ENCODE data around the gene CTPS1.

CTPS1 gene

DNA sequence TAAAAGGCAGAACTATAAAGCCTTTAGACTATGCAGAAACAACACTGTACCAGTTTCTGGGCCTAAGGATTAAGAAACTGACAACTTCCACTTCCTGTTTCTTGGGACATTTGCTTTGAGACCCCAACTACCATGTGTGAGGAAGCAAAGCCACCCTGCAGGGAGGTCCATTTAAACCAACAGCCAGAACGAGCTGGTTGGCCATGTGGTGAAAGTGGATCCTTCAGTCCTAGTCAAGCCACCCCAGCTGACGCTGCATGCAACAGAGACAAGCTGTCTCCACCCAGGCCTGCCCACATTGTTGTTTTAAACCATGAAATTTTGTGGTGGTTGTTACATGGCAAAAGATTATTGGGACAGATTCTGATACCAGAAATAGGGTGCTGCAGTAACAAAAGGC is 73.8 kb downstream of the CTPS1 start:
- no peak overlapping the region for H3K4me3 Mint-ChIP-seq
- ATAC-seq (replicated peaks) = no peak
- peak overlapping the region in 1 of 2 donors; percentile 38 for H3K27ac Mint-ChIP-seq
- H3K36me3 Mint-ChIP-seq (ENCODE audit: insufficient read depth) = peaks cover 10% of the 10 kb centered on the region
- DNase-seq = no peak
- no peaks in the 10 kb centered on the region for H3K27me3 Mint-ChIP-seq
- no peaks in the 10 kb centered on the region for H3K4me1 Mint-ChIP-seq (ENCODE audit: low read depth in 2 of 2)
- no peaks in the 10 kb centered on the region for H3K9me3 Mint-ChIP-seq

DNA sequence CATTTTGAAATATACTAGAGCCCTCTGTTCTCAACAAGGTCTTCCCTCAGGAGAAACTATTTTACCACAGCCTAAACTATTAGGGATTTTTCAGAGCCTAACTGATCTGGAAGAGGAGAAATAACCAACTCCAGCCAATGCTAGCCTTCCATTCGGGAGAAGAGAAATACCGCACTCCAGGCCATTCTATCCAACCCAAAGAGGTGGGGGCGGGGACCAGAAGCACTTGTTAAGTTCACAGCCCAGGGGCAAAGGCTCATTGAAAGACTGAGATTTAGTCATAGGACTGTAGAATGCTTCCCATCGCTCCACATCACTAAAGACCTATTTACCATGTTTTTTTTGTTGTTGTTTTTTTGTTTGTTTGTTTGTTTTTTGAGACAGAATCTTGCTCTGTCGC is 77.4 kb downstream of the CTPS1 start:
- ATAC-seq (replicated peaks) (no peak), DNase-seq (no peak)
- Mint-ChIP-seq H3K27ac (no peak overlapping the region), H3K4me1 (ENCODE audit: low read depth in 2 of 2) (no peaks in the 10 kb centered on the region), H3K36me3 (ENCODE audit: insufficient read depth) (peaks cover 18% of the 10 kb centered on the region), H3K27me3 (no peaks in the 10 kb centered on the region), H3K9me3 (no peaks in the 10 kb centered on the region), H3K4me3 (no peak overlapping the region)

All from effector memory CD8-positive, alpha-beta T cell (primary cell).